Cerebellar nuclear complex (tissue), 1 donor: ENCODE results near the gene STARD8.
"Not testable (repeated sequence)": the region's sequence is repeated elsewhere in the genome, so short reads cannot be mapped to it uniquely, and the experiment has no call there.

Experiments
- DNase-seq, 2 experiments: peaks; one replicate each; lab custom pipeline; 2025; lab: John Stamatoyannopoulos, UW

STARD8 gene

DNA sequence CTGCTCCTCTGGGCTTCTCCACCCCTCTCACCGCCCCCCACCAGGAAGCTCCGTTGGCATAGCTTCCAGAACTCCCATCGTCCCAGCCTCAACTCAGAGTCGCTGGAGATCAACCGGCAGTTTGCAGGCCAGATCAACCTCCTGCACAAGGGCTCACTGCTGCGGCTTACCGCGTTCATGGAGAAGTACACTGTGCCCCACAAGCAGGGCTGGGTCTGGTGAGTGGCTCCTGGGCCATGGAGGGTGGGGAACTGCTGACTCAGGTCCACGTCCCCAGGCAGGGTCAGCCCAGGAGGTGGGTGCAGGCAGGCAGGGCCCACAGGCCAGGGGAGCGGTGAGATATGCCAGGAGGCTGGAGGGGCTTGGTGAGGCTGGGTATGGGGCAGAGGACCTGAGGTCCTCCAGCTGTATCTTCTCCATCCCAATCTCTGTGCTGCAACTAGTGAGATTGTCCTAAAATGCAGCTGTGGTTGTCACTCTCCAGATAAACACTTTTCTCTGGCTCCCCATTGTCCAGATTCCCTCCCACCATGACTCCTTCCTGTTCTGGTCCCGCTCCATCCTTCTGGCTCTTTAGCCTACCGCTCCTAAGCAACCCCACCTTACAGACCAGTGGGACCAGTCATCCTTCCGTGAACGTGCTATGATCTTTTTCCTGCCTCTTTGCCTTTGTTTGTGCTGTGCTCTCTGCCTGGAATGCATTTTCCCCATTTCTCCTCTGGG, 71.9 kb downstream of the STARD8 start:
- DNase-seq = no peak

- DNase-seq = no peak
Observed at GRCh38 chrX:68719904-68720614, 72.6 kb downstream of the STARD8 start.

DNA sequence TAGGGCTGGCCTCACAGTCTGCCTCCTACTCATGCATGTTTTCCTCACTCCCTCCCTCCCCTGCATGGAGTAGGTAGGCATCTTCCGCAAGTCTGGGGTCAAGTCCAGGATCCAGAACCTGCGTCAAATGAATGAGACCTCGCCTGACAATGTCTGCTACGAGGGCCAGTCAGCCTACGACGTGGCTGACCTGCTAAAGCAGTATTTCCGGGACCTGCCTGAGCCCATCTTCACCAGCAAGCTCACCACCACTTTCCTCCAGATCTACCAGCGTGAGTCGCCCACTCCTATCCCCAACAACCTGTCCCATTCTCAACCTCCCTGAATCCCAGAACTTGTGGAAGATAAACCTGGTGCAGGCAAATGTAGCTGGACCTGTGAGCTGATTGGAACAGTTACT, 73.4 kb downstream of the STARD8 start:
- no peak for DNase-seq

GRCh38 chrX:68721546-68721945, 74.1 kb downstream of the STARD8 start:
- no peak for DNase-seq

DNA sequence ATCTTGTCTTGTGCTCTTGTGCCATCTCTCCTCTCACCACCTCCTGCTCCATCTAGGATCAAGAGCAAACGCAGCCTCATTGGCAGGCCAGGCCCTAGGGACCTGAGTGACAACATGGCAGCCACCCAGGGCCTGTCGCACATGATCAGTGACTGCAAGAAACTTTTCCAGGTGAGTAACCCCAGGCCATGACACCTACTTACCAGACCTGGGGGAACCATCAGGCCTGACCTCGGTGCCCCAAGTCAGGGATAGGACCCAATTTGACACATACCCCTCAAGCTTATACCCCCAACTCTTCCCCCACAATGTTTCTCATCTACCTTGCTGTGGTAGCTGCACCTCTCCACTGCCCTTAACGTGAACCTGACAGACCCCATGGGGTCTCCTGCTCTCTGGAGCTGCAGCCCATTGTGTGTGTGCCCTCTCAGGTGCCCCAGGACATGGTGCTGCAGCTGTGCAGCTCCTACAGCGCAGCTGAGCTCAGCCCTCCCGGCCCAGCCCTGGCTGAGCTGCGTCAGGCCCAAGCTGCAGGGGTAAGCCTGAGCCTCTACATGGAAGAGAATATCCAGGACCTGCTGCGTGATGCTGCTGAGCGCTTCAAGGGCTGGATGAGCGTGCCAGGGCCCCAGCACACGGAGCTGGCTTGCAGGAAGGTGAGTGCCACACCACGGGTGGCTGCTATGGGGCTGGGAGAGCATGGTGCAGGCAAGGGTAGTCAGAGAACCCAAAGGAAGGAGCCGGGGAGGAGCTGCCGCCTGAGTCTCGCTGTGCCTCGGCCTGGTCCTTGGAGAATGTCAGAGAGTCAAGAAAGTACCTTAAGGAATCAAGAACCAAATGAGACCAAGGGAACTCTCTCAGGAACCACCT, 74.8 kb downstream of the STARD8 start:
- no peak for DNase-seq

GRCh38 chrX:68723491-68724155, 76.2 kb downstream of the STARD8 start:
- no peak for DNase-seq

GRCh38 chrX:68724531-68725020, 77.1 kb downstream of the STARD8 start:
- no peak for DNase-seq

DNA sequence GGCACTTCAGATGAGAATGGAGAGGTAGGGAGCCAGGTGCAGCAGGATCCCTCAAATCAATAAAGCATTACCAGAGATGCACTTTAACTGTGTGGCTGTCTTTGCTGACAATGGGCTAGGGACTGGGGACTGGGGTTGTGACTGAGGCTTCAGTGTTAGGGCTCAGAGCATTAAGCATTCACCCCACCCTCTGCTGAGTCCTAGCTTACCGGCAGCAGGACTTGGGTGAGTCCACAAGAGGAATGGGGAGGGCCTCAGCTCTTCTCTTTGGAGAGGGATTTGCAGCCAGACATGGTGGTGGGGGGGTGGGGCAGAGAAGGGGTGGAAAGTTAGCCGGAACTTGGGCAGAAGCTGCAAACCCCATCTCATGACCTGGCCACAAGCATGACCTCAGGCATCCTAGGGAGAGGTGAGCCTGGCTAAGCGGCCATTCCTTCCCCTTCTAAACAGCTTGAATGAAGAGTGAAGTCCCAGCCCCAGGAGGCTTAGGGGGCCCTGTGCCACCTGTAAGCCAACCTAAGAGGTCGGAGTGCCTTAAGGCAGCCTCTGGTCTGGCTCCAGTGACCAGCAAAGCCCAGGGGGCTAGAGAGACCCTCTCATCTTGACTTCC, 78.4 kb downstream of the STARD8 start:
- DNase-seq = no peak

DNA sequence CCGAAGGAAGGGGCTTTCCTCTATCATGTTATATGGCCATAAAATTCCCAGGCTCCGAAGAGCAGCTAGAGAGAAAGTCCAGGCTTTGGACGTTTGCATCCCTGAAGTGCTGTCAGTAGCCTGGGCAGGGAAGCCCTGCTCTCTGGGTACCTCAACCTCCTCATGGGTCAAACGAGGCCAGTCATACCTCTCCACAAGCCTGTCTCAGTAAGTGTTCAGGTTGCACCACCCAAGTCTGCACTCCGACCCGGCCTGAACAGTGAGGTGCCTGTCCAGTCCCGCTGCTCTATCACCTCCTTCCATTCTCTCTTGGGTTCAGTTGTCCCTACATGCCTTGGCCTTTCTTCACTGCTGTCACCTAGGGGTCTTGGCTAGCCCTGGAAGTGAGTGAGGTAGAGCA, 78.9 kb downstream of the STARD8 start:
- no peak for DNase-seq

GRCh38 chrX:68727696-68728095, 80.2 kb downstream of the STARD8 start:
- no peak for DNase-seq

- no peak for DNase-seq
Observed at GRCh38 chrX:68728186-68728585, 80.7 kb downstream of the STARD8 start.

DNA sequence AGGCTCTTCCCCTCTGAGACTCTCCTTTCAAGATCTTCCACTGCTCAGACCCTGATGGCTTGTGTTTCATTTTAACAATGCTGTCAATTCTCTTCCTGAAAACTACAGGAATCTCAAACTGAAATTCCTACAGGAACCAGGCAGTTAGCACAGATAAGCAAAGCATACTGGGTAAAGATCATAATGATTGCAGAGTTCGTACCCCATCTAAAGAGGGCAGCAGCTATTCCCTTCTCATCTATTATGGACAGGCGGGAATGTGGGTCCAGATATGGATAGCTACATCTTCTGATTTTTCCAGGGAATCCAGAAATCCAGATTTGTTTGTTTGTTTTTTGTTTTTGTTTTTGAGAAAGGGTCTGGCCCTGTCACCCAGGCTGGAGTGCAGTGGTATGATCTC, 83.8 kb downstream of the STARD8 start:
- no peak for DNase-seq

GRCh38 chrX:68732906-68733493, 85.5 kb downstream of the STARD8 start:
- no peak for DNase-seq

DNA sequence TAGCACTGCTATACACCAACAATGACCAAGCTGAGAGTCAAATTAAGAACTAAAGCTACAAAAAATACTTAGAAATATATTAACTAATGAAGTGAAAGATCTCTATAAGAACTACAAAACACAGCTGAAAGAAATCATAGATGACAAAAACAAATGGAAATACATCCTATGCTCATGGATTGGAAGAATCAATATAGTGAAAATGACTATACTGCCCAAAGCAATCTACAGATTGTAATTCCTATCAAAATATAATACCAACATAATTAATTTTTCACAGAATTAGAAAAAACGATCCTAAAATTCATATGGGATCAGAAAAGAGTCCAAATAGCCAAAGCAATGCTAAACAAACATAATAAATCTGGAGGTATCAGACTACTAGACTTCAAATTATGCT, 87.8 kb downstream of the STARD8 start:
- DNase-seq = no peak

DNA sequence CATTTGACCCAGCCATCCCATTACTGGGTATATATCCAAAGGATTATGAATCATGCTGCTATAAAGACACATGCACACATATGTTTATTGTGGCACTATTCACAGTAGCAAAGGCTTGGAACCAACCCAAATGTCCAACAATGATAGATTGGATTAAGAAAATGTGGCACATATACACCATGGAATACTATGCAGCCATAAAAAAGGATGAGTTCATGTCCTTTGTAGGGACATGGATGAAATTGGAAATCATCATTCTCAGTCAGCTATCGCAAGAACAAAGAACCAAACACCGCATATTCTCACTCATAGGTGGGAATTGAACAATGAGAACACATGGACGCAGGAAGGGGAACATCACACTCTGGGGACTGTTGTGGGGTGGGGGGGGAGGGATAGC, 94.4 kb downstream of the STARD8 start:
- DNase-seq = not testable (repeated sequence)

GRCh38 chrX:68743754-68744153, 96.3 kb downstream of the STARD8 start:
- no peak for DNase-seq

DNA sequence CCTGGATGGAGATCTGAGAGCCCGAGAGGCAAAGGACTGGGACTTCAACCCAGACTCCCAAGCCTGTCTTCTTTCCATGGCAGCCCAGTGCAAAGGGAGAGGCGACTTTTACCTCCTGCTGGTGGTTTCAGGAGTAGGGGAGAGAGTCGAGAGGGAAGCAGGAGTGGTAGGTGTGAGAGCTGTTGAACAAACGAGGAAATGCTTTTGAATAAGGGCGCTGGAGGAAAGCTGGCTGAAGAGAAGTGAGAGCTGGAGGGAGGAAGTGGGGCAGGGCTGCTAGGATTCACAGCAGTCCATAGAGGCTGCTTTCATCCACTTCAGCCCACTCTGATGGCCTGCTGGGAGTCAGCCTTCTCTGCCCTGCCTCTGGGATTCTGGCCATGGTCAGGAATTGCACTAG, 99.5 kb downstream of the STARD8 start:
- no peak for DNase-seq

GRCh38 chrX:68748030-68748429, 100.6 kb downstream of the STARD8 start:
- no peak for DNase-seq

- DNase-seq = no peak
Observed at GRCh38 chrX:68749426-68749825, 102.0 kb downstream of the STARD8 start.

- DNase-seq = no peak
Observed at GRCh38 chrX:68750316-68750715, 102.8 kb downstream of the STARD8 start.

GRCh38 chrX:68751372-68751771, 103.9 kb downstream of the STARD8 start:
- no peak for DNase-seq
